Measurements from ENCODE around the gene C2CD2. TPM values are rescaled to one million over a fixed set of nuclear protein-coding genes. Genes with fewer than 3 reads are reported as not detected.

Gene C2CD2
- total and polyA plus RNA-seq, 2 of the 8 experiments (the other 6 are each of a cell fraction or from before 2014, with no cell fraction given), result 10.4 to 13.0 TPM

DNA sequence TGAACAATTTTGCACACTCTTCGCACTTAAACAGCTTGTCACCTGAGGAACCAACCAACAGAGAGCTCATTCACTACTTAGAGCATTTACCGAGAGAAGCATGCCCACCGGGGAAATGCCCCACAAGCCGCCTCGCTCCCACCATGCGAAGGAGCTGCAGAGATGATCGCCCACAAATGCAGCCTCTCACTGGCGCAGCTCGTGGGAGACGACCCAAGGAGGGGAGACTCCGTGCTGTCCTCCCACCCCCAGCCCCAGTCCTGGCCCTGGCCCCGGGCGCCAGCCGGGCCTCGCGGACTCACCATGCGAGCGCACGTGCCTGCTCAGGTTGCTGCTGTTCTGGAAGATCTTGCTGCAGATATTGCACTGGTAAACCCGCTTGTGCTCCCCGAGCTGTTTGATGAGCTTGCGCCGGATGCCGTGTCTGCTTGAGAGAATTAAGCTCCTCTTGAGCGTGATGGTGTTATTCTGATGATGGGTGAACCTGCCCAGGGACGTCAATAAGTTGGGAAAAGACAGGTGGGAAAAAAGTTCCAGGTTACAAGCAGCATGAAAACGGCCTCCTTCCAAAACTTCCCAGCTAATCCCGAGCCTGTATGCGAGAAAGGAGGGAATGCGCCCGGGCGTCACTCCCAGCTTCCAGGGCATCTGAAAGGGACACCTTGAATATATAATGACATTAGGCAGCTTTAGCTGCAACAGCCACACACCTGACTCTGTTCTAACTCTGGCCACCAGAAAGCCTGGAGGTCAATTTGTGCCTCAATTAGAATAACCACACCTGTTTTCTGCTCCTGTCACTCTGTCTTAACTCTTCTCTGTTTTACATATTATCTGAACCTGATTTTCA is 117.4 kb downstream of the C2CD2 start (continued):
- TF ChIP-seq E2F6 (IDR thresholded peaks at IDR 0.05) (no peak), RXRA (IDR thresholded peaks at IDR 0.05; ENCODE audit: insufficient read depth, low read depth, low read length) (no peak), TAF1 (IDR thresholded peaks at IDR 0.05; ENCODE audit: low read depth, low read length) (no peak)
